NCI-H146 treated with DMSO at 0.1 percent for 48 hours (cell line): ENCODE measurements around the gene ARL6IP4.
"Not testable (repeated sequence)": the region's sequence is repeated elsewhere in the genome, so short reads cannot be mapped to it uniquely, and the experiment has no call there.

ENCODE experiments used
- DNase-seq: peaks from one replicate; lab custom pipeline; 2025; ENCODE audit not compliant: unreplicated experiment; lab: John Stamatoyannopoulos, UW

Gene ARL6IP4

GRCh38 chr12:123005081-123005626 lies 24.7 kb downstream of the ARL6IP4 start:
- no peak for DNase-seq

DNA sequence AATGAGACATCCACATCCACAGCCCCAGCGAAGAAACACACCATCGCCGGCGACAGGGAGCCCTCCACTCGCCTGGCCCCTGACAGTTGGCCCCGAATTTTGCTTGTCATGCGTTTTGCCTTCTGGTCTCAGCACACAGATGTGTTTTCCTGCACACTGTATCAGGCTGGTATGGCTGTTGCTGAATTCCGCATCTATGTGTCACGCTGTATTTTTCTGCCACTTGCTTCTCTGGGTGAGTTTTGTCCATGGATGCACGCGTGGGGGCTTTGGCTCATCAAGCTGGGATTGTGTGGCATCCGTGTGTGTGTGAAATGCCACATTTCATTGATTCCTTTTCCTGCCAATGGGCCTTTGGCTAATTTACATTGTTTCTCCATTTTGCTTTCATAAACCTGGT lies 26.5 kb downstream of the ARL6IP4 start:
- DNase-seq = no peak

DNA sequence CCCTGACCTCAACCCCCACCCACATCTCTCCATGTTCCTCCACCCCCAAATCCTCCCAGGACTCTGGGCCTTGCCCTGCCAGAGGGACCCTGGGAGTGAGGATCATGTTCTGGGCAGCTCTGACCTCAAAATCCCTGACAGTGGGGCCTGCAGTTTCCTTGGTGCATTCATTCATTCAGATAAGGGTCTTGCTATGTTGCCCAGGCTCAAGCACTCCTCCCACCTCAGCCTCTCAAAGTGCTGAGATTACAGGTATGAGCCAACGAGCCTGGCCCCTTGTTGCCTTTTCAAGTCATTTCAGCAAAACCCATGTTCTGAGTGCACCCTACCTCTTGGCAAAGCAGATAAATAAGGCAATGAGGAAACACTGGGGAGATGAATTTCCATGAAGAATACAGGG lies 29.6 kb downstream of the ARL6IP4 start:
- DNase-seq = no peak

DNA sequence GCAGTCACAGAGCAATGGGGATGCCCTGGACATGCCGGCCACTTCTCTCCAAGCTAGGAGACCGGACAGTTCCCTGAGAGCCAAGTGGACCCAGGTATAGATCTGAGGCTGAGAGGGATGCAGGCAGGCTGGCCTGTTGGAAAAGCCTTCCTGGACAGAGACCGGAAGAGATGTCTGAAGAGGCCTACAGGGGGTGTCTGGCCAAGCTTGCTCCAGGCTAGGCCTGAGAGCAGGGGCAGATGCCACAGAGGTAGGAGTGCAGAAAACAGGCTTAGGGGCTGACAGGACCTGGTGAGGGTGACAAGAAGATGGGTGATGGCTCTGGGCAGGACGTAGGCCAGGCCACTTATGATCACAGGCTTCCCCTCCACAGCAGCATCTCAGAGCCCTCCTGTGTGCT lies 30.2 kb downstream of the ARL6IP4 start:
- DNase-seq = no peak

DNA sequence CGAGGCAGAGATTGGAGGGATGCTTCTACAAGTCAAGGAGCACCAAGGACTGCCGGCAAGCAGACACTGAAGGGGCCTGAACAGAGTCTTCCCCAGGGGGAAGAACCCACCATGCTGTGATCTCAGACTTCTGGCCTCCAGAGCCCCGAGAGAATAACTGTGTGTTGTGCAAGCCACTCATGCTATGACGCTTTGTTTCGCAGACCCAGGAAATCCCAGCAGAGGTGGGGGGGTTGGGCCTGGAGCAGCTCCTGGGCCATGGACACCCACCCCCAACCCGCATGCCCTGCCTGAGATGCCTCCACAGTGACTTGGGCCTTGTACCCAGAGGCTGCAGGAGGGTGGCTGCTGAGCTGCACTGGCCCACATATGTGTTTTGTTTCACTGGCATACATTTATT lies 31.2 kb downstream of the ARL6IP4 start:
- no peak for DNase-seq

GRCh38 chr12:123013185-123014095 lies 33.0 kb downstream of the ARL6IP4 start:
- no peak for DNase-seq

- DNase-seq = not testable (repeated sequence)
Measured at GRCh38 chr12:123014473-123014872, 34.0 kb downstream of the ARL6IP4 start.

DNA sequence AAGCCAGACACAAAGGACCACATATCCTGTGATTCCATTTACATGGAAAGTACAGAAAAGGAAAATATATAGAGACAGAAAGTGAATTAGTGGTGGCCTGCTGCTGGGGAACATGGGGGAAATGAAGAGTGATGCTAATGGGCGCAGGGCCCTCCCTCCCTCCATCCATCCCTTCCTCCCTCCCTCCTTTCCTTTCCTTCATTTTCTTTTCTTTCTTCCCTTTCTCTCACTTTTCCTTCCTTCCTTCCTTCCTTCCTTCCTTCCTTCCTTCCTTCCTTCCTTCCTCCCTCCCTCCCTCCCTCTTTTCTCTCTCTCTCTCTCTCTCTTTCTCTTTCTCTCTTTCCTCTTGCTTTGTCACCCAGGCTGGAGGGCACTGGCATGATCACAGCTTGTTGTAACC lies 37.3 kb downstream of the ARL6IP4 start:
- no peak for DNase-seq

- DNase-seq = no peak
Measured at GRCh38 chr12:123019841-123020138, 39.3 kb downstream of the ARL6IP4 start.

- DNase-seq = no peak
Measured at GRCh38 chr12:123021688-123022604, 41.5 kb downstream of the ARL6IP4 start.

- DNase-seq = no peak
Measured at GRCh38 chr12:123022846-123023245, 42.4 kb downstream of the ARL6IP4 start.

DNA sequence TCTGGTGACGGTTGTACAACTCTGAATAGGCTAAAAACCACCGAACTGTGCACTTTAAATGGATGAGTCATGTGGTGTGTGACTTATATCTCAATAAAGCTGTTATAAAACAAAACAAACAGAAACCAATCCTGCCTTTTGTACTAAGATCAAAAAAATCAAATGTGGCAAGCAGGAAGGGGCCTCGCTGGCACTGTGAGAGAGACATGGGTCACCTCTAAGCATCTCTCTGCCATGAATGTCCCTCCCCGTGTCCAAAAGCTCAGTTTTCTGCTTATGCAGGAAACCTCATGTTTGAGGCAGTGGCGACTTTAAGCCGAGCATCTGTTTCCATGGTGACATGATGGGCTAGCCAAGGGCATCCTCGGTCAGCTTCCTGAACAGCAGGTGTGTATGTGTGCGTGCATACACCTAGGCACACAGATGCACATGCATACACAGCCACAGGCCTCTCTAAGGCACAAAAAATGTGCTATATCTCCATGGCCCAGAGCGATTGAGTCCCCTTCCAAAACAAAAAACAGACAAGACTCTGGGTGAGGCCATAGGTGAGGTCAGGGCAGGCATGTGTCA lies 44.4 kb downstream of the ARL6IP4 start:
- no peak for DNase-seq

GRCh38 chr12:123026094-123026853 lies 45.8 kb downstream of the ARL6IP4 start:
- DNase-seq = no peak

GRCh38 chr12:123027726-123028445 lies 47.4 kb downstream of the ARL6IP4 start:
- DNase-seq = no peak

GRCh38 chr12:123028475-123028874 lies 48.0 kb downstream of the ARL6IP4 start:
- no peak for DNase-seq

- no peak for DNase-seq
Measured at GRCh38 chr12:123029550-123029949, 49.1 kb downstream of the ARL6IP4 start.

GRCh38 chr12:123030686-123031085 lies 50.2 kb downstream of the ARL6IP4 start:
- DNase-seq = no peak

DNA sequence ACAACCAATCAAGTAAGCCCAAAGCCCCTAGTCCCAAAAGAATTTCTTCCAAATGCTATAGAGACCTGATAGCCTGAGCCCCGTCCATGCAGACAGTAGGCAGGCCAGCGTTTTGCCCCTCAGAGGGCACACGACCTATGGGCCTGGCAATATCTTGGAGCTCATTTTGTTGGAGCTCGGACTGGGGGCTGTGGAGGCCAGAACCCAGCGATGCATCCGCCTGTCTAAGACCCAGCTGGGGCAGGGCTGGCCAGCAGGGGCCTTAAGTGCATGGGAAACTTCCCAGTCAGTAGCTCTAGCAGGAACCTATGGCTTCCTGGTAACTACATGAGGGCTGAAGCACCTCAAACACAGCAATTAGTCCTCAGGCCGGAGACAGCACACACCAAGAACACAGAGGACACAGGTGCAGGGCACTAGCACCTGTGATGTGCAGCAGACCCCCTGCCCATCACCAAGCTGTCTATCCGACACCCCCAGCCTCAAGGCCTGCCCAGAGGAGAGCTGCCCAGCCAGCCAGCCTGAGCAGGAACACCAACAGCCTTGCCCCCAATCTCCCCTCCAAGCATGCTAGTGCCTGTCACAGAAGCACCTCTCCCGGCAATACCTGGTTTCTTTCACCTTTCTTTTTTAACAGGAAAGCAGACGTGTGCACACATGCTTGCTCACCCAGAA lies 50.8 kb downstream of the ARL6IP4 start:
- no peak for DNase-seq
